Mesenteric fat pad (tissue), 1 donor: ENCODE measurements around the gene BEX4. TPM values are rescaled to one million over a fixed set of nuclear protein-coding genes. Genes with fewer than 3 reads are reported as not detected.
"Not testable (repeated sequence)": the region's sequence is repeated elsewhere in the genome, so short reads cannot be mapped to it uniquely, and the experiment has no call there.

Source experiments
- DNase-seq: peaks from one replicate; pipeline ENCODE4 v3.0.0-alpha.2; 2020; ENCODE audit warnings: low spot score
- total RNA-seq: library from RNA; stranded (reverse); fragmentation: NEBNext Ultra II Directional; extraction: Animal tissue kit (Norgen Biotek cat#: 25700); gene quantifications from one replicate; pipeline ENCODE4 v1.2.1, GENCODE V29; 2021
- donor health status: DM: yes; HTN: yes; CAD: no.

BEX4 gene
- total RNA-seq, 1 donor from 2014 or later = 17.0 TPM

GRCh38 chrX:103235608-103236007 is 20.7 kb downstream of the BEX4 start:
- not testable (repeated sequence) for DNase-seq

- DNase-seq = no peak
Observed at GRCh38 chrX:103236296-103236695, 21.4 kb downstream of the BEX4 start.

- no peak for DNase-seq
Observed at GRCh38 chrX:103240155-103240554, 25.2 kb downstream of the BEX4 start.

GRCh38 chrX:103248553-103248952 is 33.6 kb downstream of the BEX4 start:
- DNase-seq = no peak

GRCh38 chrX:103249805-103250204 is 34.9 kb downstream of the BEX4 start:
- no peak for DNase-seq

GRCh38 chrX:103250977-103251376 is 36.1 kb downstream of the BEX4 start:
- DNase-seq = no peak

- DNase-seq = no peak
Observed at GRCh38 chrX:103253608-103254007, 38.7 kb downstream of the BEX4 start.

GRCh38 chrX:103254171-103254824 is 39.4 kb downstream of the BEX4 start:
- no peak for DNase-seq

- no peak for DNase-seq
Observed at GRCh38 chrX:103254921-103255493, 40.1 kb downstream of the BEX4 start, which contains the start of gene TCEAL8. TSS of gene TCEAL8 (minus strand) at chrX:103255155. CDS start at chrX:103253979, 1,176 bp downstream.

- DNase-seq = no peak
Observed at GRCh38 chrX:103256651-103257050, 41.7 kb downstream of the BEX4 start.

GRCh38 chrX:103258275-103258674 is 43.4 kb downstream of the BEX4 start:
- no peak for DNase-seq

Other genes with a start within 250 kb of the BEX4 start
- gene BEX1, start 150.9 kb upstream of the BEX4 start, total RNA-seq = 1.1 TPM
- 4.0 TPM for gene NXF3, start 122.0 kb upstream of the BEX4 start, total RNA-seq
- gene TCEAL8, start 40.0 kb downstream of the BEX4 start, total RNA-seq = 33.3 TPM
- gene TCEAL5, start 61.6 kb downstream of the BEX4 start, total RNA-seq = not detected
- gene BEX2, start 95.9 kb downstream of the BEX4 start, total RNA-seq = not detected
- gene TCEAL7, start 115.1 kb downstream of the BEX4 start, total RNA-seq = 2.4 TPM
- gene TCEAL9, start 141.4 kb downstream of the BEX4 start, total RNA-seq = 48.1 TPM
- 63.9 TPM for gene BEX3, start 161.4 kb downstream of the BEX4 start, total RNA-seq